GM12878 (cell line): ENCODE measurements around the gene VWA8. TPM values are rescaled to one million over a fixed set of nuclear protein-coding genes. Genes with fewer than 3 reads are reported as not detected.

Experiments used
- ATAC-seq: fragments of 200-7000 bp; cut with Tn5 transposase; 3 replicates; pipeline ENCODE4 v1.9.1; 2020; ENCODE audit warnings: mild to moderate bottlenecking, moderate library complexity
- BruUV-seq: library from RNA; stranded (reverse); fragments of 400-500 nt; replicated peaks from 2 replicates; lab custom pipeline; 2021; lab: Mats Ljungman, UMichigan
- CTCF ChIA-PET: fragments of 300-600 bp; sonication (Branson Sonifier 250); formaldehyde crosslinking; extraction: SDS; loops from one replicate; lab custom pipeline; 2021; ENCODE audit warnings: inconsistent platforms; lab: Yijun Ruan, JAX
- POLR2A ChIA-PET: fragments of 350-600 bp; formaldehyde crosslinking; extraction: SDS; loops from one replicate; lab custom pipeline; 2021; ENCODE audit warnings: inconsistent platforms; lab: Charles Lee
- RAD21 ChIA-PET: fragments of 300-600 bp; sonication (Branson Sonifier 250); formaldehyde crosslinking; loops from one replicate; lab custom pipeline; 2023; ENCODE audit warnings: antibody characterized with exemption; ENCODE audit not compliant: unreplicated experiment; lab: Charles Lee
- SMC1A ChIA-PET: fragments of 300-600 bp; sonication (Branson Sonifier 250); formaldehyde crosslinking; loops from one replicate; lab custom pipeline; 2023; ENCODE audit not compliant: unreplicated experiment, uncharacterized antibody; lab: Charles Lee
- DNase-seq: peaks from one replicate; pipeline ENCODE4 v3.0.0-alpha.2; 2011; ENCODE audit warnings: low read depth, low spot score
- FAIRE-seq: peaks from 3 replicates; lab custom pipeline; 2011; peaks lifted over from hg19 to GRCh38; lab: Jason Lieb, UNC
- H2AFZ ChIP-seq: 2 replicates; pipeline ENCODE4 v1.6.0; 2011; ENCODE audit warnings: low read depth, low read length, control low read depth; ENCODE audit not compliant: control insufficient read depth
- H3K27ac ChIP-seq: 2 replicates; pipeline ENCODE4 v1.5.1; 2011; ENCODE audit warnings: control low read depth; ENCODE audit not compliant: control insufficient read depth, insufficient read depth
- H3K27me3 ChIP-seq, 2 experiments: replicated peaks in 1 of 2; 2 replicates each; pipeline versions ENCODE4 v1.6.0 to v1.6.1; 2011; ENCODE audit warnings: low read length in 1 of 2; ENCODE audit not compliant: control insufficient read depth in 2 of 2, insufficient read depth in 2 of 2
- H3K36me3 ChIP-seq, 2 experiments: 2 replicates each; pipeline ENCODE4 v1.5.1; 2011; ENCODE audit warnings: low read length in 1 of 2; ENCODE audit not compliant: control insufficient read depth in 2 of 2, insufficient read depth in 2 of 2
- H3K4me1 ChIP-seq: 2 replicates; pipeline ENCODE4 v1.6.1; 2011; ENCODE audit warnings: mild to moderate bottlenecking, low read length, moderate library complexity, mixed read lengths; ENCODE audit not compliant: control insufficient read depth, insufficient read depth
- H3K4me2 ChIP-seq: 2 replicates; pipeline ENCODE4 v1.6.0; 2011; ENCODE audit warnings: control low read depth; ENCODE audit not compliant: control insufficient read depth, insufficient read depth
- H3K4me3 ChIP-seq: fragments of 200-600 bp; sonication (generic); 2 replicates; pipeline ENCODE4 v1.5.1; 2016
- H3K79me2 ChIP-seq: 2 replicates; pipeline ENCODE4 v1.6.0; 2011; ENCODE audit warnings: low read length; ENCODE audit not compliant: control insufficient read depth, insufficient read depth
- H3K9ac ChIP-seq: 2 replicates; pipeline ENCODE4 v1.8.0; 2011; ENCODE audit warnings: low read length, control low read depth, mixed read lengths; ENCODE audit not compliant: control insufficient read depth, insufficient read depth
- H3K9me3 ChIP-seq: replicated peaks from 3 replicates; pipeline ENCODE4 v1.5.1; 2011; ENCODE audit warnings: mild to moderate bottlenecking, low read length; ENCODE audit not compliant: control insufficient read depth, insufficient read depth
- H4K20me1 ChIP-seq: 2 replicates; pipeline ENCODE4 v1.6.0; 2011; ENCODE audit not compliant: control insufficient read depth, insufficient read depth
- BCLAF1 ChIP-seq: fragments of 450-650 bp; IDR thresholded peaks from 2 replicates; pipeline ENCODE4 v1.6.1; 2017; ENCODE audit warnings: antibody characterized with exemption, mild to moderate bottlenecking, moderate library complexity
- DPF2 ChIP-seq: fragments of 450-650 bp; IDR thresholded peaks from 2 replicates; pipeline ENCODE4 v1.6.1; 2017; ENCODE audit warnings: mild to moderate bottlenecking
- MEF2B ChIP-seq: fragments of 450-650 bp; IDR thresholded peaks from 2 replicates; pipeline ENCODE4 v1.6.1; 2018; ENCODE audit warnings: mild to moderate bottlenecking, moderate library complexity; ENCODE audit not compliant: partially characterized antibody, poor library complexity, severe bottlenecking
- MXI1 ChIP-seq: fragments of 150-350 bp; IDR thresholded peaks from 2 replicates; pipeline ENCODE4 v1.6.1; 2011; ENCODE audit warnings: low read depth, mild to moderate bottlenecking, inconsistent platforms, low read length, improper control_type of control experiment
- NBN ChIP-seq: fragments of 450-650 bp; IDR thresholded peaks from 2 replicates; pipeline ENCODE4 v1.6.1; 2016
- NFIC ChIP-seq: IDR thresholded peaks from 2 replicates; pipeline ENCODE4 v1.6.1; 2012; ENCODE audit warnings: low read depth, mild to moderate bottlenecking, inconsistent platforms, low read length, moderate library complexity
- NR2F1 ChIP-seq: fragments of 450-650 bp; conservative IDR thresholded peaks from 2 replicates; pipeline ENCODE4 v1.6.1; 2017; ENCODE audit warnings: mild to moderate bottlenecking
- SKIL ChIP-seq: fragments of 450-650 bp; IDR thresholded peaks from 2 replicates; pipeline ENCODE4 v1.6.1; 2017; ENCODE audit warnings: mild to moderate bottlenecking, low read depth, inconsistent platforms; ENCODE audit not compliant: poor library complexity, severe bottlenecking
- WGBS: methylation state at CpG from one replicate; pipeline ENCODE4 v1.1.6; 2016; ENCODE audit warnings: low lambda C conversion rate; ENCODE audit not compliant: insufficient replicate concordance, insufficient coverage; ENCODE audit errors: missing lambda C conversion rate; 5-methylcytosine and 5-hydroxymethylcytosine counted together
- in situ Hi-C: fragments of 300-500 bp; cut with MboI; formaldehyde crosslinking; loops from 9 replicates; pipeline ENCODE4 v1.14.3; 2018; ENCODE audit warnings: mixed read lengths
- intact Hi-C: fragments of 100-400 bp; cut with micrococcal nuclease; formaldehyde crosslinking; loops from one replicate; pipeline ENCODE4 v1.14.2; 2022; ENCODE audit not compliant: unreplicated experiment
- polyA plus RNA-seq, 11 experiments: library from polyadenylated mRNA; depleted of rRNA in 4 of 11; unstranded in 6 of 11; stranded (reverse) in 5 of 11; fragments of >200 nt; fragmentation: Nextera tagmentation in 4 of 11; fragmentation: Illumina TruSeq in 1 of 11; extraction: Ambion mirVana in 4 of 11; extraction: Trizol in 1 of 11; gene quantifications; 1 replicate in 1 of 11; 2 replicates in 10 of 11; pipeline versions ENCODE4 v1.2.1 to v1.2.3, GENCODE V29; 2011 to 2016; ENCODE audit warnings: inconsistent platforms in 2 of 11, missing spikeins in 2 of 11, low read depth in 1 of 11
- total RNA-seq, 4 experiments: library from RNA; depleted of rRNA in 3 of 4; stranded (reverse); fragments of >200 nt in 3 of 4; fragmentation: Illumina TruSeq in 1 of 4; extraction: Trizol in 1 of 4; gene quantifications; 2 replicates each; pipeline versions ENCODE4 v1.2.1 to v1.2.3, GENCODE V29; 2013 to 2021

Gene VWA8
- total and polyA plus RNA-seq, 10 of the 15 experiments (the other 5 are each of a cell fraction or from before 2014, with no cell fraction given) = 3.0 to 21.8 (median 13.5) TPM

GRCh38 chr13:41654796-41655195 lies 306.1 kb downstream of the VWA8 start:
- RAD21 ChIA-PET = no interaction called here
- no peaks in the 10 kb centered on the region for H3K79me2 ChIP-seq
- no peaks in the 10 kb centered on the region for H3K9me3 ChIP-seq
- H3K4me3 ChIP-seq = no peak overlapping the region
- DNase-seq (no peak), ATAC-seq (no peak), FAIRE-seq (no peak)
- in situ Hi-C loops = no loop called here
- WGBS = 89% methylated on average over 5 of the region's 5 CpGs
- H3K4me1 ChIP-seq = no peaks in the 10 kb centered on the region
- no peaks in the 10 kb centered on the region for H4K20me1 ChIP-seq
- intact Hi-C loops = loop anchor here (5.0 kb wide), 3 partner anchors 242 to 302 kb away; no protein-coding TSS in a partner anchor
- CTCF ChIA-PET = interaction anchor here (0.7 kb wide), 1 partner anchor 9 kb away, joined by 3 read pairs; no protein-coding TSS in a partner anchor
- TF ChIP-seq NFIC = no peak
- no peak for TF ChIP-seq DPF2
- no peak for TF ChIP-seq SKIL
- TF ChIP-seq BCLAF1 = no peak
- no peak for TF ChIP-seq MXI1
- TF ChIP-seq MEF2B = no peak
- TF ChIP-seq NR2F1 = no peak
- no peak for TF ChIP-seq NBN
- no peaks in the 10 kb centered on the region; a peak in 1 of 4 replicates for H3K36me3 ChIP-seq
- H2AFZ ChIP-seq = no peak overlapping the region
- no peak overlapping the region for H3K4me2 ChIP-seq
- POLR2A ChIA-PET = no interaction called here
- H3K27ac ChIP-seq = no peak overlapping the region
- no peak overlapping the region for H3K9ac ChIP-seq
- SMC1A ChIA-PET = no interaction called here
- H3K27me3 ChIP-seq = no peaks in the 10 kb centered on the region
- BruUV-seq = no TSS peak
